H9 (cell line): ENCODE data around the gene TMEM183A. TPM values are rescaled to one million over a fixed set of nuclear protein-coding genes. Genes with fewer than 3 reads are reported as not detected.
A peak's percentile ranks its signal among the peaks of the same experiment; 100 is the strongest.

ENCODE experiments used
- DNase-seq: peaks from one replicate; pipeline ENCODE4 v3.0.0-alpha.2; 2017
- H2AFZ ChIP-seq: one replicate; pipeline ENCODE4 v1.6.1; 2013; ENCODE audit warnings: mild to moderate bottlenecking, low read length, control low read depth, moderate library complexity
- H2AK5ac ChIP-seq: 2 replicates; pipeline ENCODE4 v1.6.1; 2013; ENCODE audit warnings: low read length, control low read depth, mixed read lengths; ENCODE audit not compliant: insufficient read length
- H2BK120ac ChIP-seq: one replicate; pipeline ENCODE4 v1.6.1; 2013; ENCODE audit warnings: low read depth, mild to moderate bottlenecking, low read length, control low read depth, inconsistent platforms; ENCODE audit not compliant: poor library complexity, severe bottlenecking
- H2BK12ac ChIP-seq: 2 replicates; pipeline ENCODE4 v1.6.1; 2013; ENCODE audit warnings: low read length, control low read depth, mixed read lengths, low read depth; ENCODE audit not compliant: insufficient read length
- H2BK15ac ChIP-seq: 2 replicates; pipeline ENCODE4 v1.6.1; 2013; ENCODE audit warnings: low read depth, low read length, control low read depth
- H2BK20ac ChIP-seq: one replicate; pipeline ENCODE4 v1.6.1; 2013; ENCODE audit warnings: low read depth, mild to moderate bottlenecking, low read length, control low read depth, inconsistent platforms; ENCODE audit not compliant: poor library complexity, severe bottlenecking
- H2BK5ac ChIP-seq: 2 replicates; pipeline ENCODE4 v1.6.1; 2013; ENCODE audit warnings: low read length, control low read depth, mixed read lengths; ENCODE audit not compliant: insufficient read length
- H3K14ac ChIP-seq: 2 replicates; pipeline ENCODE4 v1.6.1; 2013; ENCODE audit warnings: low read length, control low read depth; ENCODE audit not compliant: insufficient read depth
- H3K18ac ChIP-seq: 2 replicates; pipeline ENCODE4 v1.6.1; 2013; ENCODE audit warnings: low read depth, mild to moderate bottlenecking, mixed read lengths, low read length, control low read depth; ENCODE audit not compliant: insufficient read length
- H3K23ac ChIP-seq: 2 replicates; pipeline ENCODE4 v1.6.1; 2013; ENCODE audit warnings: low read length, control low read depth, mixed read lengths, low read depth; ENCODE audit not compliant: insufficient read length
- H3K23me2 ChIP-seq: 2 replicates; pipeline ENCODE4 v1.6.1; 2013; ENCODE audit warnings: low read depth, mild to moderate bottlenecking, mixed read lengths, low read length, control low read depth; ENCODE audit not compliant: insufficient read length, poor library complexity, severe bottlenecking
- H3K27ac ChIP-seq: 2 replicates; pipeline ENCODE4 v1.5.1; 2013; ENCODE audit warnings: low read length, control low read depth, mixed read lengths, low read depth; ENCODE audit not compliant: insufficient read length
- H3K27me3 ChIP-seq: 2 replicates; pipeline ENCODE4 v1.6.1; 2013; ENCODE audit warnings: low read length, control low read depth, inconsistent platforms; ENCODE audit not compliant: insufficient read depth
- H3K4ac ChIP-seq: 2 replicates; pipeline ENCODE4 v1.6.1; 2013; ENCODE audit warnings: low read depth, mild to moderate bottlenecking, control low read depth, inconsistent platforms, low read length, moderate library complexity
- H3K4me1 ChIP-seq: 2 replicates; pipeline ENCODE4 v1.6.1; 2013; ENCODE audit warnings: low read length, control low read depth, inconsistent platforms; ENCODE audit not compliant: insufficient read depth
- H3K4me2 ChIP-seq: 2 replicates; pipeline ENCODE4 v1.6.1; 2013; ENCODE audit warnings: low read length, control low read depth, mixed read lengths; ENCODE audit not compliant: insufficient read length, insufficient read depth
- H3K56ac ChIP-seq: 2 replicates; pipeline ENCODE4 v1.6.1; 2013; ENCODE audit warnings: low read depth, mild to moderate bottlenecking, mixed read lengths, low read length, control low read depth; ENCODE audit not compliant: insufficient read length
- H3K79me1 ChIP-seq: 2 replicates; pipeline ENCODE4 v1.6.1; 2013; ENCODE audit warnings: low read depth, mild to moderate bottlenecking, moderate library complexity, low read length, control low read depth, inconsistent platforms; ENCODE audit not compliant: insufficient read depth, poor library complexity, severe bottlenecking
- H3K79me2 ChIP-seq: 2 replicates; pipeline ENCODE4 v1.6.1; 2013; ENCODE audit warnings: low read length, control low read depth, inconsistent platforms; ENCODE audit not compliant: insufficient read depth
- H3K9ac ChIP-seq: 2 replicates; pipeline ENCODE4 v1.6.1; 2013; ENCODE audit warnings: low read length, control low read depth, mixed read lengths; ENCODE audit not compliant: insufficient read length; ENCODE audit errors: extremely low read depth
- H3K9me3 ChIP-seq: one replicate; pipeline ENCODE4 v1.6.1; 2013; ENCODE audit warnings: low read depth, low read length, inconsistent platforms; ENCODE audit not compliant: control insufficient read depth
- H3T11ph ChIP-seq: one replicate; pipeline ENCODE4 v1.6.1; 2013; ENCODE audit warnings: mild to moderate bottlenecking, low read length, control low read depth, inconsistent platforms
- H4K20me1 ChIP-seq: one replicate; pipeline ENCODE4 v1.6.1; 2013; ENCODE audit not compliant: control insufficient read depth, insufficient read length, insufficient read depth
- H4K5ac ChIP-seq: 2 replicates; pipeline ENCODE4 v1.6.1; 2013; ENCODE audit warnings: low read depth, mild to moderate bottlenecking, mixed read lengths, low read length, control low read depth; ENCODE audit not compliant: insufficient read length
- H4K8ac ChIP-seq: replicated peaks from 2 replicates; pipeline ENCODE4 v1.6.1; 2013; ENCODE audit warnings: low read length, control low read depth, mixed read lengths, low read depth; ENCODE audit not compliant: insufficient read length
- H4K91ac ChIP-seq: 2 replicates; pipeline ENCODE4 v1.6.1; 2013; ENCODE audit warnings: low read depth, mild to moderate bottlenecking, moderate library complexity, mixed read lengths, low read length, control low read depth; ENCODE audit not compliant: insufficient read length
- H3K27ac Mint-ChIP-seq, 3 experiments: 2 replicates in 2 of 3; 3 replicates in 1 of 3; pipeline ENCODE4 v1.8.0; 2020 to 2021; ENCODE audit warnings: mixed read lengths in 3 of 3, mild to moderate bottlenecking in 1 of 3, moderate library complexity in 1 of 3
- H3K27me3 Mint-ChIP-seq: 2 replicates; pipeline ENCODE4 v1.8.0; 2021; ENCODE audit warnings: low read depth, mild to moderate bottlenecking, moderate library complexity, mixed read lengths
- H3K36me3 Mint-ChIP-seq, 3 experiments: 2 replicates in 2 of 3; 3 replicates in 1 of 3; pipeline ENCODE4 v1.8.0; 2020 to 2021; ENCODE audit warnings: low read depth in 3 of 3, mixed read lengths in 3 of 3; ENCODE audit not compliant: insufficient read depth in 1 of 3
- H3K4me1 Mint-ChIP-seq, 2 experiments: 2 replicates each; pipeline ENCODE4 v1.8.0; 2020; ENCODE audit warnings: mixed read lengths in 2 of 2
- H3K4me3 Mint-ChIP-seq, 2 experiments: 2 replicates in 1 of 2; 3 replicates in 1 of 2; pipeline ENCODE4 v1.8.0; 2020 to 2021; ENCODE audit warnings: mild to moderate bottlenecking in 2 of 2, mixed read lengths in 2 of 2, moderate library complexity in 1 of 2
- H3K9me3 Mint-ChIP-seq, 2 experiments: 2 replicates in 1 of 2; 3 replicates in 1 of 2; pipeline ENCODE4 v1.8.0; 2020; ENCODE audit warnings: mild to moderate bottlenecking in 2 of 2, mixed read lengths in 2 of 2, moderate library complexity in 1 of 2
- CTCF ChIP-seq: fragments of 200-600 bp; sonication (generic); conservative IDR thresholded peaks from 3 replicates; pipeline ENCODE4 v1.8.0; 2021; ENCODE audit warnings: antibody characterized with exemption, mild to moderate bottlenecking
- WGBS: extraction: QIAGEN DNeasy Blood & Tissue Kit; methylation state at CpG from one replicate; pipeline ENCODE4 v1.1.7; 2013; ENCODE audit warnings: missing lambda C conversion rate, low lambda C conversion rate, mixed read lengths; ENCODE audit not compliant: insufficient read length; ENCODE audit errors: extremely low coverage; 5-methylcytosine and 5-hydroxymethylcytosine counted together
- total RNA-seq: library from RNA; stranded (reverse); gene quantifications from 2 replicates; pipeline ENCODE4 v1.2.1, GENCODE V29; 2021

Gene TMEM183A
- total RNA-seq, 1 experiment from 2014 or later, result 93.4 TPM

GRCh38 chr1:203041351-203041932 lies 34.3 kb downstream of the TMEM183A start:
- no peaks in the 10 kb centered on the region for H3K4me1 ChIP-seq
- H3K27me3 ChIP-seq, result no peaks in the 10 kb centered on the region
- H3K9me3 Mint-ChIP-seq, result no peaks in the 10 kb centered on the region
- no peak overlapping the region for H4K8ac ChIP-seq
- no peak for DNase-seq
- peaks cover 19 to 30% of the 10 kb centered on the region in 2 experiments for H3K4me1 Mint-ChIP-seq
- peak overlapping the region in 1 of 3 experiments; percentile 89; a peak in 2 of 7 replicates for H3K27ac Mint-ChIP-seq
- no peak overlapping the region for H3K9ac ChIP-seq
- no peak overlapping the region for H3K23ac ChIP-seq
- no peak overlapping the region for H3T11ph ChIP-seq
- no peaks in the 10 kb centered on the region for H3K79me1 ChIP-seq
- no peak overlapping the region for H3K4ac ChIP-seq
- H3K18ac ChIP-seq, result no peak overlapping the region
- no peak overlapping the region for H2BK5ac ChIP-seq
- H3K36me3 Mint-ChIP-seq, result peaks cover 1 to 34% (median 6%) of the 10 kb centered on the region in 3 experiments; a peak in 6 of 7 replicates
- H4K20me1 ChIP-seq, result no peaks in the 10 kb centered on the region
- no peak overlapping the region for H3K14ac ChIP-seq
- no peaks in the 10 kb centered on the region for H3K23me2 ChIP-seq
- no peak overlapping the region for H2BK120ac ChIP-seq
- no peak for TF ChIP-seq CTCF
- no peak overlapping the region for H2AK5ac ChIP-seq
- no peak overlapping the region for H3K4me2 ChIP-seq
- no peak overlapping the region for H3K27ac ChIP-seq
- no peak overlapping the region for H2AFZ ChIP-seq
- H3K56ac ChIP-seq, result no peak overlapping the region
- H3K4me3 Mint-ChIP-seq, result no peak overlapping the region; a peak in 1 of 5 replicates
- peaks cover 2% of the 10 kb centered on the region for H3K27me3 Mint-ChIP-seq
- no peak overlapping the region for H2BK12ac ChIP-seq
- no peak overlapping the region for H4K5ac ChIP-seq
- no peak overlapping the region for H2BK15ac ChIP-seq
- no CpG with 5 or more reads among the region's 3 CpGs for WGBS
- H3K79me2 ChIP-seq, result no peaks in the 10 kb centered on the region
- H4K91ac ChIP-seq, result no peak overlapping the region
- H3K9me3 ChIP-seq, result no peaks in the 10 kb centered on the region
- no peak overlapping the region for H2BK20ac ChIP-seq
